ENCODE results near the gene ARID1B. TPM values are rescaled to one million over a fixed set of nuclear protein-coding genes. Genes with fewer than 3 reads are reported as not detected.

Gene ARID1B
- total and polyA plus RNA-seq, 10 of the 15 experiments (the other 5 are each of a cell fraction or from before 2014, with no cell fraction given) = 24.7 to 133 (median 54.6) TPM

DNA sequence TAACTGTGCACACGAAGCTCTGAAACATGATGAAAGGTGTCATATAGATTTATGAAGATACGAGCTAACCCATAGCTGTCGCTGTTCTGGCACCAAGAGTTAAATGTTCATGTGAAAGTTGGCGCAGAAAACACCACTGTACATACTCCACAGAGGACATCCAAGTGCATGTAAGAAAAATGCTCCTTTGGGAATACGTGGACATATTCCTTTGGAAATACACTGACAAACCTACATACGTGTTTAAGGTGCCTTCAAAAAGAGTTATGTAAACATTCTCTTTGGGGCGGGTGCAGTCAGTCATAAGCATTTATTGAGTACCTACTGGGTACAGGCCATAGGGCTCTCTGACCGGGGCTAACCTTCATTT lies 723 bp upstream of the ARID1B start (continued):
- TF ChIP-seq ZBTB4 (CRISPR knock-in tag; IDR thresholded peaks at IDR 0.05) = no peak
- TF ChIP-seq BHLHE40 (IDR thresholded peaks at IDR 0.05; ENCODE audit: borderline replicate concordance in 1 of 2, low read depth in 2 of 2, low read length in 1 of 2) = no peak
- TF ChIP-seq E2F4 (IDR thresholded peaks at IDR 0.05; ENCODE audit: low read depth, low read length) = no peak
- TF ChIP-seq ZSCAN29 (IDR thresholded peaks at IDR 0.05) = no peak
- TF ChIP-seq MTA3 (IDR thresholded peaks at IDR 0.05; ENCODE audit: borderline replicate concordance, low read length) = no peak; the same call in 1 of the 2 replicates
- TF ChIP-seq SIN3A (IDR thresholded peaks at IDR 0.05; ENCODE audit: low read depth, low read length) = no peak
- no peak for TF ChIP-seq JUNB (IDR thresholded peaks at IDR 0.05)
- TF ChIP-seq LARP7 (IDR thresholded peaks at IDR 0.05) = no peak
- peak; percentile 33; the same call in 1 of the 2 replicates for TF ChIP-seq RB1 (IDR thresholded peaks at IDR 0.05; ENCODE audit: borderline replicate concordance)
- TF ChIP-seq ETV6 (conservative IDR thresholded peaks at IDR 0.05 in 1 of 2, IDR thresholded peaks at IDR 0.05 in 1 of 2; ENCODE audit: borderline replicate concordance in 1 of 2, low read depth in 1 of 2) = peak in 1 of 2 experiments; percentile 39; a peak in 1 of 4 replicates
- TF ChIP-seq E2F8 (IDR thresholded peaks at IDR 0.05; ENCODE audit: low read depth, partially characterized antibody) = no peak
- TF ChIP-seq HDAC6 (IDR thresholded peaks at IDR 0.05; ENCODE audit: unreplicated experiment) = no peak
- TF ChIP-seq ZBED1 (IDR thresholded peaks at IDR 0.05; ENCODE audit: borderline replicate concordance) = no peak
- peak; percentile 25 to 36 (median 36); a peak in 4 of 6 replicates for TF ChIP-seq CTCF (IDR thresholded peaks at IDR 0.05 in 2 of 3, conservative IDR thresholded peaks at IDR 0.05 in 1 of 3; ENCODE audit: control insufficient read depth in 2 of 3, extremely low read depth in 1 of 3, insufficient read depth in 1 of 3, low read depth in 3 of 3, low read length in 3 of 3)
- TF ChIP-seq ZBTB33 (IDR thresholded peaks at IDR 0.05) = no peak
- TF ChIP-seq ELK1 (IDR thresholded peaks at IDR 0.05; ENCODE audit: low read depth, low read length) = no peak

All from GM12878 (cell line).